GM19372 (cell line): Measurements from ENCODE around the gene VSX1.

Source experiments
- ATAC-seq: cut with Tn5 transposase; IDR thresholded peaks from one replicate; pipeline ENCODE4 v1.9.1; 2021; ENCODE audit warnings: mild to moderate bottlenecking, low read depth, moderate library complexity; ENCODE audit not compliant: unreplicated experiment

The VSX1 gene

DNA sequence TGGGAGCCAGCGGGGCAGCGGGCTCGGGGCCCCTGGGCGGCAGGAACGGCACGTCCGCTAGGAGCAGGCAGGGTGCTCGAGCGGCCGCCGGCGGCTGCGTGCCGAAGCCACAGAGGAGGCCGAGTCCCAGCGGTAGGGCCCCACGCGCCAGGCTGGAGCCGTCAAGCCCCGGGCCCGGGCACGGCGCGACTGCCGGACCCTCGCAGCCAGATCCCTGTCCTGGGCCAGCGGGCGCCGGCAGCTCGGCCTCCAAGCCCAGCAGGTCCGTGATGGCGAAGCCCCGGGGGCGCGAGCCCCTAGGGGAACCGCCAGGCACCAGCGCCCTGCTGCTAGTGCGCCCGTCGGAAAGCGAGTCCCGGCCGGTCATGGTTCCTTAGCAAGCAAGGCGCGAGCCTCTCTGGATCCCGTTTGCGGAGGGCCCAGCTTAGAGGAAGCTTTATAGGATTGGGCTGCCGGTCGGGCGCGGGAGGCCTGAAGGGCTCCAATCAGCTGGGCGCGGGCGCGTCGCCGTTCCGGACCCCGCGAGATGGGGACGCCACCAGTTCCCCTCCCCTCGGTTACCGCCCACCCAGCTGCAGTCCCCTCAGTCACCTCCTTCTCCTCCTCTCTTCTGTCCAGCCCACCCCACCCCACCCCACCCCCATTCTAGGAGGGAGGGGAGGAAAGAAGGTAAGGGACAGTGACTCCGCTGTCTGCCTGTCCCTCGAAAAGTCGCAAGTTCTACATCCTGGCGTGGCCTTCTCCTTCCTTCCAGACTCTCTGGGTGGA is at the start of gene VSX1:
Gene VSX1, minus strand, starts transcription at position 412 of the 768 bp plus-strand sequence. Its CDS starts 45 bp downstream, at position 367.
- ATAC-seq, result no peak

- ATAC-seq, result no peak
These were observed 48.0 kb upstream of the VSX1 start for GRCh38 chr20:25129908-25130307.

DNA sequence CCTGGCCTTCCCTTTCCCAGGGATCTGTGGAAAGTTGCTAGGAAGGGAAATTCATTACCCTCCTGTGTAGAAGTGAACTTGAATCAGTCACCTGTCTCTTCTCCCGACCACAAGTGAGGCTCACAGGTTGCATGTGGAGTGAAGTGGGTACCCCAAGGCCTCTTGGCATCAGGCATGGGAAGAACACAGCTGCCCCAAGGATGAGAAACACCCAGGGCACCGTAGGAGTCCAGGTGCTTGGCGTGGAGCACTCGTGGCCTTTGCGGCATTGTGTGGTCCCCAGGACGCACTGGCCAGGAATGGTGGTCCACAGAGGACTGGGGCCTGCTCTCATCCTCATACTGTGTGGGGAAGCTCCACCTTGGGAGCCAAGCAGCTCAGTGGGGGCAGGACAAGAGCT is 47.5 kb upstream of the VSX1 start:
- ATAC-seq, result no peak

- no peak for ATAC-seq
These were observed 46.7 kb upstream of the VSX1 start for GRCh38 chr20:25128649-25129048.

GRCh38 chr20:25127761-25128537 is 46.0 kb upstream of the VSX1 start:
- ATAC-seq, result no peak

DNA sequence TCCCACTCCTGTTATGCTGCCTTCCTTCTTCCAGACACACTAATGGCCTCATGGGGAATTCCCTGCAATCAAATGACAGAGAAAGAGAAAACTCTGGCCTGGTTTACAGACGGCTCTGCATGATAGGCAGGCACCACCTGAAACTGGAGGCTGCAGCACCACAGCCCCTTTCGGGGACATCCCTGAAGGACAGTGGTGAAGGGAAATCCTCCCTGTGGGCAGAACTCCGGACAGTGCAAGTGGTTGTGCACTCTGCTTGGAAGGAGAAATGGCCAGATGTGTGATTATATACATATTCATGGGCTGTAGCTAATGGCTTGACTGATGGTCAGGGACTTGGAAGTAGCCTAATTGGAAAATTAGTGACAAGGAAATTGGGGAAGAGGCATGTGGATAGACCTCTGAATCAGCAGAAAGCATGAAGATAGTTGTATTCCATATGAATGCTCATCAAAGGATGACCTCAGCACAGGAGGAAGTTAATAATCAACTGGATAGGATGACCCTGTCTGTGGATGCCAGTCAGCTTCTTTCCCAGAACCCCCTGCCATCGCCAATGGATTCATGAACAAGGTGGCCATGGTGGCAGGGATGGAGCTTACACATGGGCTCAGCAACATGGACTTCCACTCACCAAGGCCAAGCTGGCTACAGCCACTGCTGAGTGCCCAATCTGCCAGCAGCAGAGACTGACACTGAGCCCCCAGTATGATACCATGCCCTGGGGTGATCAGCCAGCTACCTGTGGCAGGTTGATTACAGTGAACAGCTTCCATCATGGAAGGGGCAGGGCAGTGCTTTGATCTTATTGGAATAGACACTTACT is 44.5 kb upstream of the VSX1 start:
- ATAC-seq, result no peak

DNA sequence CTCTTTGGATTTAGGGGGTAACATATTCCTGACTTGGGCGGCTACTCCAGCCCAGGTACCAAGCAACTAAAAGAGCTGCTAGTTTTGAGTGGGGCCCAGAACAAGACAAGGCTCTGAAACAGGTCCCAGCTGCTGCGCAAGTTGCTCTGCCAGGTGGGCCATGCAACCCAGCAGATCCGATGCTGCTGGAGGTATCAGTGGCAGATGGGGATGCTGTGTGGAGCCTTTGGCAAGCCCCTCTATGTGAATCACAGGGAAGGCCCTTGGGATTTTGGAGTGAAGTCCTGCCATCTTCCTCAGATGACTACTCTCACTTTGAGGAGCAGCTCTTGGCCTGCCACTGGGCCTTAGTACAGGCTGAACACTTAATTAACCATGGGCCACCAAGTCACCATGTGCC is 43.7 kb upstream of the VSX1 start:
- no peak for ATAC-seq

DNA sequence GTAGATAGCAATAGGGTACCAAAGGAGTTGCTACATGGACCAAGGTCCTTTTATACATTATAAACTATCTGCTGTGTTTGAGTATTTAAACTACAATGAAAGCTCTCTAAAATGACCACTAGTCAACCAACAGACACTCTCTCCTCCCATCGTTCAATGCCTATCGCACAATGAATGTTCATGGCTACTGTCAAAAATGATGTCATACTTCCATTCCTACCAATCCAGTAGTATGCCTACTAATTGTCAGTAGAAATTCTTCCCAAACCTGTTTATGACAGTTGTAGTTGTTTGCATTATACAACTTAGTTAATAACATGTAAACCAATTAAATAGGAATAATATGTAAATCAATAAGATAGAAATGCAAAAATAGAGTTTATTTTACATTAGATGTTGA is 39.0 kb upstream of the VSX1 start:
- ATAC-seq, result no peak

DNA sequence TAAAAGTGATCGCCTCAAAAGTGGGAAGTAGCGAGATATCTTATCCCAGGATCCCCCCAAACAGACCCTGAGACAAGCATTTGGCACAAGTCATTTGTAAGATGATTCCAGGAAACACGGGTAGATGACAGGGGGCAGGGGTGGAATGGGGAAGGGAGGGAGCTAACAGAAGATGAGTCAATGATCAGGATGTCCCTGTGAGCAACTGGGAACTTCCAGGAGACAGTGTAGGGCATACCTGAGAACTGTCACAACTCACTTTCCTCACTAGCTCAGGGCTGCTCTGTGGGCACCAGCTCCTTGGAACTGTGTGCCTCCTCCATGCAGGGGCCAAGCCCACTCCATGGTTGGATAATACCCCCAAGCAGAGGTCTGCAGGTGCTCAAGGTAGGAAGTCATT is 38.5 kb upstream of the VSX1 start:
- no peak for ATAC-seq

GRCh38 chr20:25118529-25118928 is 36.6 kb upstream of the VSX1 start:
- ATAC-seq, result no peak

DNA sequence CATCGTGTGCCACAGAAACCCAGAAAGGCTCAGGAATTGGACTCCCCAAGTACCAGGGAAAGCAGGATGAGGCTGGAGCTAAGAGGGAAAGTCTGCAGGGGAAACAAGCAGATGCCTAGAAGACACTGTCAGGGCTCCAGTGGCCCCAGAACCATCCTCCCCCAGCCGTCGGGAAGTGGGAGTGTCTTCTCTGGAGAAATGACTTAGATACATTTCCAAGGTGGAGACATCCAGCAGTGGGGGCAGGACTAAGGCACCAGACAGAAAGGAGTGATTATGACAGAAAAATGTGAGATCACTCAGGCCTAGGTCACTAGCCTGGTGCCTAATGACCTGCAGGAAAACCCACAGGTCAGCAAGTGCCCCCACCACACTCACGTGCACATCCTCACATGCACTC is 36.0 kb upstream of the VSX1 start:
- ATAC-seq, result no peak

DNA sequence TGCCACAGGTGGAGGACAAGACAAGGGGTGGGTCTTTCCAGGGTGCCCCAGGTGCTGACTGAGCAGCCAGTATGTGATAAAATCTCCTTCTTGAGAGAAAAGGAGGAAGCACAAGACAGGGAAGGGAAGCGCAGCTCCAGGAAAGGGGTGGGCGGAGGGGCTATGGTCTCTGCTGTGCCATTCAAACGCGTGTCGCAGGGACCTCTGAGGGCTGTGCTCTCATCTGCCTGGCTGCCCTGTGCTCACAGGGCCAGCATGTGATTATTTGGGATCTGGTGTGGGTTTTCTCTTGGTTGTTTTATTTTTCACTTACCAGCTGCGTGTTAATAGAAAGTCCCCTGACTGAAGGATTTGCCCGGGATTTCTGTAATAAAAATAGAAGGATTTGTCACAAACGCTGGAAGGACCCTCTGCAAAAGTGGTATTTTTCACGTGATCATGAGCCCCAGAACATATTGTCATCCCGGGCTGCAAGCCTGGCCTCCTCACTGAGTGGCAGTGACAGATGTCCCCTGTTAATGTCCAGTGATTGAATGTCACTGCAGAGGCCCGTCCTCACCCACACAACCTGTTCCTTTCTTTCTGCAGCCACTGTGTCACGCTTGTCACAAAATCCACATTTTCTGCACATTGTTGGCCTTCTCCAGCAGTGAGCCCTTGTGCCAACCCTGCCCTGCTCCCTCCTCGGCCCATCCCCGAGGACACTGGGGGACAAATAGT is 35.0 kb upstream of the VSX1 start:
- ATAC-seq, result no peak

DNA sequence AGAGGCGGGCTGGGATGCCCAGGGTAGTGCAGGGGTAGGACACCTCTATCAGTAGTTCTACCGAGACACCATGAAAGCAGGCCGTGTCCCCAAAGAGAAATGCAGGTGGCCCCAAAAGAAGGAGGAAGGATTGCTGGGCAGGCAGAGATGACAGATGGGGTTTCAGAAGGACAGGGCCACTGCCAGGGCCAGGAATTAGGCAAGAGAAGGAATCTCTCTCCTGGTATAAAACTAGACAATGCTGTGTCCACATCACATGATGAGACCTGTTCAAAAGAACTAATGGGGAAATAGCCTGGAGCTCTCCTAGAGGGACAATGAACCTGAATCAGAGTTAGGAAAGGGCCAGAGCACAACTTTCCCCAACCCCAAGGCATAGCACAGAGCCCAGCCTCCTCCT is 21.6 kb upstream of the VSX1 start:
- no peak for ATAC-seq

DNA sequence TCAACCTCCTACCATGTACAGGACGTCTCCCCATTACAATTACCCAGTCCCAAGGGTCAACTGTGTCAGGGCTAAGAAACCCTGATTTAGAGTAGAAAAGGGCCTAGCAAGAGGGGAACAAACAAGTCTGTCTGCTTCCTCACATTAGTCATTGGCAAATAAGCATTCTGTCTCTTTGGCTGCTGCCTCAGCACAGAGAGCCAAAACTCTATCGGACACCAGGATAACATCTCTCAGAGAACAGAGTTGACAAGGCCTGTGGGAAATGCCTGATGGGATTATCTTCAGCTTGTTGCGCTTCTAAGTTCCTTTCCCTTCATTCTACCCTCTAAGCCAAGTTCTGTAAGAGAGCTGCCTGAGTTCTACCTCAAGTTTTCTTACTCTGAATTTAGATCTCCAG is 19.0 kb upstream of the VSX1 start:
- no peak for ATAC-seq

- no peak for ATAC-seq
These were observed 17.7 kb upstream of the VSX1 start for GRCh38 chr20:25099601-25100140.

- no peak for ATAC-seq
These were observed 15.6 kb upstream of the VSX1 start for GRCh38 chr20:25097498-25097897.

DNA sequence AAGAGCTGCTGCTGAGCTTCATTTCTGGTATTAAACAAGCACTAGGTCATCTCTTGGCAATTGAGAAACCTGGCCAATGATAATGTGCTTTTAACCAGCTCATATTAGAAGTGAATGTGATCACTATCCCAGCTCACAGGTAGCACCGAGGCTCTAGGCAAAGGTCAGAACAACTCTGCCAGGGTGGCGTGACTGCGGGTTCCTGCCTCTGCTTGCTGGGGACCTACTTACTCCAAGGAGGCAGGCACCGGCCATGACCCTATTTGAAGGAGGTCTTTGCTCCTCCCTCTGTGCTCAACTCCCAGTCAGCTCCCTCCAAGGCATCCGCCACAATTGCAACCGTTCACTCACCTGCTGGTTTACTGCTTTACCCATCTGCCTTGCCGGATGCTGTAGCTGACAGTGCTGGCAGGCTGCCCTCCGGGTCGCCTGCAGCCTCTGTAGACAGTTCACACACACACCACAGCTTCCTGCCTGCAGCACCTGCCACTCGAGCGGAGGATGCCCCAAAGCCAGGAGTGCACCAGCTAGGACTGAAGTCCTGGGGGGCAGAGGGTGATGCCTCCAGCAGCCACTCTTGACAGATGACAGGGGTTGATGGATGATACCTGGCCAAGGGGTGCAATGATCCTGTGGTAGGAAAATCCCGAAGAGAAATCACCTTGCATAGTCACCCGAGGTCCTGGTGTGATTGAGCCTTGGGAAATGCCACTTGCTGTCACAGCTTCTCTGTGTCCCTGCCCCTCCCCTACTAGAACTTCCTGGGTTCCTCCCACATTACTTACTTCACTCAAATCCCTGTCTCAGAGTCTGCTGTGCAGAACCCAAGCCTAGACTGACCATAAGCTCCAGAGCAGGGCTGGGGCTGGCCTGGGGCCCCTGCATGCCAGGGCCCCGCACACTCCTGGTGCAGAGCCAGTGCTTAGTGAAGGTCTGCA is 8.8 kb upstream of the VSX1 start:
- ATAC-seq, result no peak

GRCh38 chr20:25089662-25090061 is 7.7 kb upstream of the VSX1 start:
- no peak for ATAC-seq

DNA sequence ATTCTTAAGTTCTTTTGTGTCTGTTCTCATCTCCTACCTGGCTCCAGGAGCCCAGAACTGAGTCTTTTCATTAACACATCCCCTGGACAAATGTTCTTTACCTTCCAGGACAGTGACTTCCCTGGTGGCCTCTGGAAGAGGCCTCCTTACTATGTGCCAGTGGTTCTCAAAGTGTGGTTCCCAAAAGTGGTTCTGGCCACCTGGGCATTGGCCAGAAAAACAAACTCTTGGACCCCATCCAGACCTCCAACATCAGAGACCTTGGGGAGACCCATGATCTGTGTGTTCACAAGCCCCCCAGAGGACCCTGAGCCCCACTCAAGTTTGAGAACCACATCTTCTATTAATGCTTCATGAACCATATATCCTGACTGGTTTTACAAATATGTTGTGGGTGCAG is 7.2 kb upstream of the VSX1 start:
- ATAC-seq, result no peak
